ENCODE results near the gene MMP11.
A peak's percentile ranks its signal among the peaks of the same experiment; 100 is the strongest.

The MMP11 gene

GRCh38 chr22:23801238-23801821, 28.7 kb downstream of the MMP11 start:
- no peak for DNase-seq

- no peak for DNase-seq
Observed at GRCh38 chr22:23801886-23802377, 29.3 kb downstream of the MMP11 start.

- DNase-seq: no peak
Observed at GRCh38 chr22:23803001-23803819, 30.6 kb downstream of the MMP11 start.

GRCh38 chr22:23804781-23805291, 32.2 kb downstream of the MMP11 start:
- DNase-seq: peak in 3 of 56 donors; percentile 15 to 25 (median 23)

- no peak for DNase-seq
Observed at GRCh38 chr22:23806837-23807236, 34.2 kb downstream of the MMP11 start.

- DNase-seq: no peak
Observed at GRCh38 chr22:23812378-23812777, 39.7 kb downstream of the MMP11 start.

- DNase-seq: no peak
Observed at GRCh38 chr22:23815541-23816155, 43.0 kb downstream of the MMP11 start.

GRCh38 chr22:23816156-23816976, 43.7 kb downstream of the MMP11 start:
- DNase-seq: peak in 23 of 56 donors; percentile 5 to 77 (median 50)

- no peak for DNase-seq
Observed at GRCh38 chr22:23817146-23817545, 44.5 kb downstream of the MMP11 start.

GRCh38 chr22:23818541-23818940, 45.9 kb downstream of the MMP11 start:
- no peak for DNase-seq

GRCh38 chr22:23820748-23821211, 48.1 kb downstream of the MMP11 start:
- no peak for DNase-seq

- DNase-seq: peak in 11 of 56 donors; percentile 14 to 55 (median 38)
Observed at GRCh38 chr22:23822101-23822671, 49.5 kb downstream of the MMP11 start.

GRCh38 chr22:23823331-23823791, 50.7 kb downstream of the MMP11 start:
- no peak for DNase-seq

GRCh38 chr22:23824476-23825245, 52.0 kb downstream of the MMP11 start:
- DNase-seq: no peak

GRCh38 chr22:23825246-23825905, 52.7 kb downstream of the MMP11 start:
- DNase-seq: no peak

GRCh38 chr22:23826510-23827350, 54.1 kb downstream of the MMP11 start:
- no peak for DNase-seq

GRCh38 chr22:23827351-23827995, 54.8 kb downstream of the MMP11 start:
- no peak for DNase-seq

Measured in amygdala (tissue), 56 donors.